ENCODE results near the gene SDR39U1.
"Not testable (repeated sequence)": the region's sequence is repeated elsewhere in the genome, so short reads cannot be mapped to it uniquely, and the experiment has no call there.

The SDR39U1 gene, protein sequence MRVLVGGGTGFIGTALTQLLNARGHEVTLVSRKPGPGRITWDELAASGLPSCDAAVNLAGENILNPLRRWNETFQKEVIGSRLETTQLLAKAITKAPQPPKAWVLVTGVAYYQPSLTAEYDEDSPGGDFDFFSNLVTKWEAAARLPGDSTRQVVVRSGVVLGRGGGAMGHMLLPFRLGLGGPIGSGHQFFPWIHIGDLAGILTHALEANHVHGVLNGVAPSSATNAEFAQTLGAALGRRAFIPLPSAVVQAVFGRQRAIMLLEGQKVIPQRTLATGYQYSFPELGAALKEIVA

GRCh38 chr14:24442240-24443052, at the start of gene SDR39U1:
Gene SDR39U1, minus strand, starts transcription at chr14:24442776. Its CDS starts 7 bp downstream, at chr14:24442769.
- DNase-seq = peak; percentile 95

DNA sequence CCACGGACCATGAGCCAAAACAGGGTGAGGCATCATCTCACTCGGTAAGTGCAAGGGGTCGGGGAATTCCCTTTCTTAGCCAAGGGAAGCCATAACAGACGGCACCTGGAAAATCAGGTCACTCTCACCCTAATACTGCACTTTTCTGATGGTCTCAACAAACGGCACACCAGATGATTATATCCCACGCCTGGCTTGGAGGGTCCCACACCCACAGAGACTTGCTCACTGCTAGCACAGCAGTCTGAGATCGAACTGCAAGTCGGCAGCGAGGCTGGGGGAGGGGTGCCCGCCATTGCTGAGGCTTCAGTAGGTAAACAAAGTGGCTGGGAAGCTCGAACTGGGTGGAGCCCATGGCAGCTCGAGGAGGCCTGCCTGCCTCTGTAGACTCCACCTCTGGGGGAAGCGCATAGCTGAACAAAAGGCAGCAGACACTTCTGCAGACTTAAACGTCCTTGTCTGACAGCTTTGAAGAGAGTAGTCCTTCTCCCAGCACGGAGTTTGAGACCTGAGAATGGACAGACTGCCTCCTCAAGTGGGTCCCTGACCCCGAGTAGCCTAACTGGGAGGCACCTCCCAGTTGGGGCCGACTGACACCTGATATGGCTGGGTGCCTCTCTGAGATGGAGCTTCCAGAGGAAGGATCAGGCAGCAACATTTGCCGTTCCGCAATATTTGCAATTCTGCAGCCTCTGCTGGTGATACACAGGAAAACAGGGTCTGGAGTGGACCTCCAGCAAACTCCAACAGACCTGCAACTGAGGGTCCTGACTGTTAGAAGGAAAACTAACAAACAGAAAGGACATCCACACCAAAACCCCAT, 49.2 kb upstream of the SDR39U1 start:
- not testable (repeated sequence) for DNase-seq

GRCh38 chr14:24483604-24484252, 41.2 kb upstream of the SDR39U1 start:
- no peak for DNase-seq

GRCh38 chr14:24482699-24483303, 40.2 kb upstream of the SDR39U1 start:
- DNase-seq = not testable (repeated sequence)

- DNase-seq = peak; percentile 79
These were observed 39.2 kb upstream of the SDR39U1 start for GRCh38 chr14:24481622-24482324.

GRCh38 chr14:24479999-24480398, 37.4 kb upstream of the SDR39U1 start:
- DNase-seq = not testable (repeated sequence)

GRCh38 chr14:24475261-24475660, 32.7 kb upstream of the SDR39U1 start:
- no peak for DNase-seq

- DNase-seq = no peak
These were observed 30.6 kb upstream of the SDR39U1 start for GRCh38 chr14:24473211-24473610.

DNA sequence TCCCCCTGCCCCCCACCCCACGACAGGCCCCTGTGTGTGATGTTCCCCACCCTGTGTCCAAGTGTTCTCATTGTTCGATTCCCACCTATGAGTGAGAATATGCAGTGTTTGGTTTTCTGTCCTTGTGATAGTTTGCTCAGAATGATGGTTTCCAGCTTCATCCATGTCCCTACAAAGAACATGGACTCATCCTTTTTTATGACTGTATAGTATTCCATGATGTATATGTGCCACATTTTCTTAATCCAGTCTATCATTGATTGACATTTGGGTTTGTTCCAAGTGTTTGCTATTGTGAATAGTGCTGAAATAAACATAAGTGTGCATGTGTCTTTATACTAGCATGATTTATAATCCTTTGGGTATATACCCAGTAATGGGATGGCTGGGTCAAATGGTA, 27.9 kb upstream of the SDR39U1 start:
- DNase-seq = not testable (repeated sequence)

DNA sequence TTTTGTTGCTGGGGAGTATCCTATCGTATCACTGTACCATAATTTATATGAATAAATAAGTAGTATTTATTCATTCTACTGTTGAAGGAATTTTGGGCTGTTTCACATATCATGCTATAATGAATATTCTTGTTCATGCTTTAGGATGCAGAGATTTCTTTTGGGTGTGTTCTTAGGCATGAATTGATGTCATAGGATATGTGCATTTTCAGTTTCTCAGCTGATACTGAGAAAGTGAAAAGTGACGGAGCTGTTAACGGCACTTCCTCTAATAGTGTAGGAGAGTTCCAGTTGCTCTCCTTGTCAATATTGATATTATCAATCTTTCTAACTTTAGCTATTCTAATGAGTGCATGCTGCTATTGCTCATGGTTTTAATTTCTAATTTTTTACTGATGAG, 23.2 kb upstream of the SDR39U1 start:
- no peak for DNase-seq

DNA sequence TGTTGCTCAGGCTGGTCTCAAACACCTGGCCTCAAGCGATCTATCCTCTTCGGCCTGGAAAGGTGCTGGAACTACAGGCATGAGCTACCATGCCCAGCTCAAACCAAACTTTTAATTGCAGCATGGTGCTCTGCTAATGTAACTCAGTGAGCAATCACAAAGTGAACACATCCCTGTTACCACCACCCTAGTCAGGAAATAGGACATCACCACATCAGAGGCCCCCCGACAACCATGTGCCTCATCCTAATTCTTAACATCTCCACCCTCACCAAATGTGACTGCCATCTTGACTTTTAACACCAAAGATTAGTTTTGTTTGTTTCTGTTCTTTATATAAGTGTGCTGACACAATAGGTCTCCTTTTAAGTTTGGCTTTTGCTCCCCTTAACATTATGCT, 22.8 kb upstream of the SDR39U1 start:
- DNase-seq = no peak

GRCh38 chr14:24463884-24464785, 21.6 kb upstream of the SDR39U1 start:
- no peak for DNase-seq

DNA sequence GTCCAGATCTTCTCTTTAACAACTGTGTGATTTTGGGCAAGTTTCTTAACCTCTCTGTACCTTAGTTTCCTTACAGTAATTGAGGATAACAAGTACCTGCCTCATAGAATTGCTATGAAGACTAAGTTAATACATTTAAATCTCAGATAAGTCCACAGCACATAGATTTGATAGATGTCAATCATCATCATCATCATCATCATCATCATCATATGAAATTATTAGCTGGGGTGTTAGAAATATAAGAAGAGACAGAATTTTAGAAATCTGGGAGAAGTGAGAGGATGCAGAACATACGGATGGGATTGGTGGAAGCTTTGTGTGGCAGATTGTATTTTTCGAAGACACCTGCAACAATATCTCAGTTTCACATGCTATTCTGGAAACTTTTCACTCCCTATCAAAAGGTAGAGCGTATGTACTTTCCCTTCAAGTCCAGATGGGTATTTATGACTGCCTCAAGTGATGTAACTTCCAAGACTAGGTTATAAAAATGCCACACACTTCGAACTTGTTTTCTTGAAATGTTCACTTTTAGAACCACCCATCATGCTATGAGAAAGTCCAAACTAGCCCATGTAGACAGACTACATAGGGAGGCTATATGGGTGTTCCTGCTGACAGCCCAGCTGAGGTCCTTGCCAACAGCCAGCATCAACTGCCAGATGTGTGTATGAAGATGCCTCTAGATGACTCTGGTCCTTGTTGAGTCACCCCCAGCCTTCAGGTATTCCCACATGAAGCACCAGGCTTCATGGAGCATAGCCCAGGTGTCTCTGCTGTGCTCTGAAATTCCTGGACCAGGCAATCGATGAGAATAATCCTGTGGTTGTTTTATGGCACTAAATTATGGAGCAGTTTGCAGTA, 20.7 kb upstream of the SDR39U1 start:
- no peak for DNase-seq

- no peak for DNase-seq
These were observed 18.8 kb upstream of the SDR39U1 start for GRCh38 chr14:24461336-24461735.

DNA sequence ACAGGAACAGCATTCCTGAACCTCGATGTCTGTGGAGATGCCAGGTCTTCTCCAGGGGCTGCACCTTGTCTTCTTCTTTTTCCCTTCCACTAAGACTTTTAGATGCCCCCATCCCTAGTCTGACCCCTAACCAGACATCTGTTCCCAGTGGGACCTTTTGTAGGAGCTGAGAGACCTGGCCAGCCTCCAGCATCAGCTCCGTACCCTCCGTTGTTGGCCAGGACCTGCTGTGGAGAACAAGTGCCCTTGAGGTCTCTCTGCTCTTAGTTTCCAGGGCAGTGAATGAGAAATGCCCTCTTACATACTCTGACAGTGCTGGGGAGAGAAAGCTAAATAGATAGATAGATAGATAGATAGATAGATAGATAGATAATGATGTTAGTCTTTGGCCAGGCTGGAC, 16.8 kb upstream of the SDR39U1 start:
- no peak for DNase-seq

- DNase-seq = no peak
These were observed 16.2 kb upstream of the SDR39U1 start for GRCh38 chr14:24458736-24459135.

GRCh38 chr14:24456980-24457379, 14.4 kb upstream of the SDR39U1 start:
- DNase-seq = no peak

DNA sequence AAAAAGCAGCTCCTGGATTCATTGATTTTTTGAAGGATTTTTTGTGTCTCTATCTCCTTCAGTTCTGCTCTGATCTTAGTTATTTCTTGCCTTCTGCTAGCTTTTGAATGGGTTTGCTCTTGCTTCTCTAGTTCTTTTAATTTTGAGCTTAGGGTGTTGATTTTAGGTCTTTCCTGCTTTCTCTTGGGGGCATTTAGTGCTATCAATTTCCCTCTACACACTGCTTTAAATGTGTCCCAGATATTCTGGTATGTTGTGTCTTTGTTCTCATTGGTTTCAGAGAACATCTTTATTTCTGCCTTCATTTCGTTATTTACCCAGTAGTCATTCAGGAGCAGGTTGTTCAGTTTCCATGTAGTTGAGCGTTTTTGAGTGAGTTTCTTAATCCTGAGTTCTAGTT, 8.3 kb upstream of the SDR39U1 start:
- DNase-seq = not testable (repeated sequence)

- DNase-seq = no peak
These were observed 583 bp upstream of the SDR39U1 start for GRCh38 chr14:24443053-24443665.

Measured in stimulated activated CD8-positive, alpha-beta memory T cell treated with anti-CD3 and anti-CD28 coated beads, Interleukin-4, amount 100 ng/mL, for 48 hours (primary cell).